Measurements from ENCODE around the gene PTPRN2.

The PTPRN2 gene

GRCh38 chr7:157521752-157522151 is 1065.9 kb downstream of the PTPRN2 start:
- no peak for DNase-seq

- no peak for DNase-seq
These were observed 1066.4 kb downstream of the PTPRN2 start for GRCh38 chr7:157521061-157521731.

- DNase-seq = no peak
These were observed 1067.4 kb downstream of the PTPRN2 start for GRCh38 chr7:157520249-157520648.

- no peak for DNase-seq
These were observed 1067.8 kb downstream of the PTPRN2 start for GRCh38 chr7:157519798-157520244.

GRCh38 chr7:157519246-157519645 is 1068.4 kb downstream of the PTPRN2 start:
- no peak for DNase-seq

GRCh38 chr7:157518514-157519175 is 1069.0 kb downstream of the PTPRN2 start:
- DNase-seq = no peak

GRCh38 chr7:157517782-157518513 is 1069.7 kb downstream of the PTPRN2 start:
- no peak for DNase-seq

GRCh38 chr7:157516911-157517781 is 1070.5 kb downstream of the PTPRN2 start:
- no peak for DNase-seq

- DNase-seq = no peak
These were observed 1071.3 kb downstream of the PTPRN2 start for GRCh38 chr7:157516311-157516710.

- DNase-seq = no peak
These were observed 1072.1 kb downstream of the PTPRN2 start for GRCh38 chr7:157515342-157516041.

- DNase-seq = no peak
These were observed 1072.9 kb downstream of the PTPRN2 start for GRCh38 chr7:157514746-157515145.

- DNase-seq = no peak
These were observed 1073.3 kb downstream of the PTPRN2 start for GRCh38 chr7:157514306-157514705.

GRCh38 chr7:157513682-157514081 is 1073.9 kb downstream of the PTPRN2 start:
- no peak for DNase-seq

GRCh38 chr7:157513162-157513621 is 1074.4 kb downstream of the PTPRN2 start:
- no peak for DNase-seq

GRCh38 chr7:157509226-157509625 is 1078.4 kb downstream of the PTPRN2 start:
- DNase-seq = no peak

- no peak for DNase-seq
These were observed 1079.1 kb downstream of the PTPRN2 start for GRCh38 chr7:157508477-157508881.

GRCh38 chr7:157507987-157508386 is 1079.6 kb downstream of the PTPRN2 start:
- DNase-seq = no peak

- DNase-seq = no peak
These were observed 1081.4 kb downstream of the PTPRN2 start for GRCh38 chr7:157506268-157506667.

GRCh38 chr7:157505646-157506045 is 1082.0 kb downstream of the PTPRN2 start:
- no peak for DNase-seq

- DNase-seq = no peak
These were observed 1084.4 kb downstream of the PTPRN2 start for GRCh38 chr7:157503229-157503628.

- no peak for DNase-seq
These were observed 1084.9 kb downstream of the PTPRN2 start for GRCh38 chr7:157502701-157503111.

GRCh38 chr7:157501581-157501980 is 1086.0 kb downstream of the PTPRN2 start:
- DNase-seq = no peak

All from fibroblast of upper back skin (primary cell).